ENCODE measurements around the gene RD3L. TPM values are rescaled to one million over a fixed set of nuclear protein-coding genes. Genes with fewer than 3 reads are reported as not detected.

The RD3L gene
- total RNA-seq, 1 donor from 2014 or later, result not detected

- Histone ChIP-seq H3K27ac (no peak overlapping the region), H3K4me3 (no peak overlapping the region), H3K4me1 (no peaks in the 10 kb centered on the region), H3K27me3 (no peaks in the 10 kb centered on the region), H3K9me3 (no peaks in the 10 kb centered on the region), H3K36me3 (no peaks in the 10 kb centered on the region)
- DNase-seq (ENCODE audit: extremely low spot score in 2 of 2), result no peak
- intact Hi-C loops (cut with DNase I), result no loop called here
- no peak for TF ChIP-seq POLR2AphosphoS5 (IDR thresholded peaks at IDR 0.05; ENCODE audit: insufficient read depth in 1 of 2, low read depth in 1 of 2)
Observed at GRCh38 chr14:103960457-103961055, 18.2 kb upstream of the RD3L start.

GRCh38 chr14:103949131-103949790 is 6.9 kb upstream of the RD3L start:
- H3K4me1 ChIP-seq, result no peaks in the 10 kb centered on the region
- no peak overlapping the region for H3K27ac ChIP-seq
- no peaks in the 10 kb centered on the region for H3K36me3 ChIP-seq
- H3K27me3 ChIP-seq, result no peaks in the 10 kb centered on the region
- H3K9me3 ChIP-seq, result no peaks in the 10 kb centered on the region
- TF ChIP-seq POLR2AphosphoS5 (IDR thresholded peaks at IDR 0.05; ENCODE audit: insufficient read depth in 1 of 2, low read depth in 1 of 2) (no peak), CTCF (IDR thresholded peaks at IDR 0.05) (no peak), POLR2A (IDR thresholded peaks at IDR 0.05) (no peak)
- intact Hi-C loops (cut with DNase I), result no loop called here
- H3K4me3 ChIP-seq, result no peak overlapping the region
- no peak for DNase-seq (ENCODE audit: extremely low spot score in 2 of 2)

- Histone ChIP-seq H3K27me3 (no peaks in the 10 kb centered on the region), H3K9me3 (no peaks in the 10 kb centered on the region), H3K4me3 (no peak overlapping the region), H3K4me1 (no peaks in the 10 kb centered on the region), H3K36me3 (no peaks in the 10 kb centered on the region), H3K27ac (no peak overlapping the region)
- intact Hi-C loops (cut with DNase I), result no loop called here
- DNase-seq (ENCODE audit: extremely low spot score in 2 of 2), result no peak
- no peak for TF ChIP-seq CTCF (IDR thresholded peaks at IDR 0.05)
- TF ChIP-seq POLR2A (IDR thresholded peaks at IDR 0.05), result no peak
- no peak for TF ChIP-seq POLR2AphosphoS5 (IDR thresholded peaks at IDR 0.05; ENCODE audit: insufficient read depth in 1 of 2, low read depth in 1 of 2)
Observed at GRCh38 chr14:103948442-103948841, 6.1 kb upstream of the RD3L start.

- TF ChIP-seq CTCF (IDR thresholded peaks at IDR 0.05), result no peak
- TF ChIP-seq POLR2A (IDR thresholded peaks at IDR 0.05), result no peak
- TF ChIP-seq POLR2AphosphoS5 (IDR thresholded peaks at IDR 0.05; ENCODE audit: insufficient read depth in 1 of 2, low read depth in 1 of 2), result no peak
- Histone ChIP-seq H3K9me3 (no peaks in the 10 kb centered on the region), H3K4me1 (no peaks in the 10 kb centered on the region), H3K27ac (no peak overlapping the region), H3K4me3 (no peak overlapping the region), H3K27me3 (no peaks in the 10 kb centered on the region), H3K36me3 (no peaks in the 10 kb centered on the region)
- no peak for DNase-seq (ENCODE audit: extremely low spot score in 2 of 2)
- intact Hi-C loops (cut with DNase I), result no loop called here
Observed at GRCh38 chr14:103946975-103947374, 4.6 kb upstream of the RD3L start.

- no peaks in the 10 kb centered on the region for H3K27me3 ChIP-seq
- no peak overlapping the region for H3K27ac ChIP-seq
- H3K4me3 ChIP-seq, result no peak overlapping the region
- no peak for DNase-seq (ENCODE audit: extremely low spot score in 2 of 2)
- no peaks in the 10 kb centered on the region for H3K4me1 ChIP-seq
- H3K36me3 ChIP-seq, result no peaks in the 10 kb centered on the region
- intact Hi-C loops (cut with DNase I), result no loop called here
- no peaks in the 10 kb centered on the region for H3K9me3 ChIP-seq
- TF ChIP-seq POLR2A (IDR thresholded peaks at IDR 0.05) (no peak), CTCF (IDR thresholded peaks at IDR 0.05) (no peak), POLR2AphosphoS5 (IDR thresholded peaks at IDR 0.05; ENCODE audit: insufficient read depth in 1 of 2, low read depth in 1 of 2) (no peak)
Observed at GRCh38 chr14:103943673-103944072, 1.3 kb upstream of the RD3L start.

Data from vagina (tissue), 2 donors.